Measurements from ENCODE around the gene ZNF878. TPM values are rescaled to one million over a fixed set of nuclear protein-coding genes. Genes with fewer than 3 reads are reported as not detected.

ZNF878 gene
- total RNA-seq, 4 donors from 2014 or later: not detected

DNA sequence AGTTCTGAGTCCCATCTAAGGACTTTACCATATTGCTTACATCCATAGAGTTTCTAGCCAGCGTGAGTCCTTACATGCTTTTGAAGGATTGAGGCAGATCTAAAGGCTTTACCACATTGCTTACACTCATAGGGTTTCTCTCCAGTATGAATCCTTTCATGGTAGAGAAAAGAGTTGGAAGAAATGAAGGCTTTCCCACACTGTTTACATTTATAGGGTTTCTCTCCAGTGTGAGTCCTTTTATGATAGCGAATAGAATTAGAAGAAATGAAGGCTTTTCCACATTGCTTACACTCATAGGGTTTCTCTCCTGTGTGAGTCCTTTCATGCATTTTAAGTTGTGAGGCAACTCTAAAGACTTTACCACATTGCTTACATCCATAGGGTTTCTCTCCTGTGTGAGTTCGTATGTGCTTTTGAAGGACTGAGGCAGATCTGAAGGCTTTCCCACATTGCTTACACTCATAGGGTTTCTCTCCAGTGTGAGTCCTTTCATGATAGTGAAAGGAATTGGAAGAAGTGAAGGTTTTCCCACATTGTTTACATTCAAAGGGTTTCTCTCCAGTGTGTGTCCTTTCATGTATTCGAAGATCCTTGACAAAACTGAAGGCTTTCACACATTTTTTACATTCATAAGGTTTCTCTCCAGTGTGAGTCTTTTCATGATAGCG lies 8.9 kb downstream of the ZNF878 start:
- Histone ChIP-seq H3K27me3 (no peaks in the 10 kb centered on the region), H3K4me3 (no peak overlapping the region), H3K9me3 (peaks cover 0 to 26% (median 6%) of the 10 kb centered on the region in 4 donors), H3K4me1 (no peaks in the 10 kb centered on the region), H3K27ac (no peak overlapping the region), H3K36me3 (no peaks in the 10 kb centered on the region)
- no peak for TF ChIP-seq POLR2A (IDR thresholded peaks at IDR 0.05)
- DNase-seq: no peak

DNA sequence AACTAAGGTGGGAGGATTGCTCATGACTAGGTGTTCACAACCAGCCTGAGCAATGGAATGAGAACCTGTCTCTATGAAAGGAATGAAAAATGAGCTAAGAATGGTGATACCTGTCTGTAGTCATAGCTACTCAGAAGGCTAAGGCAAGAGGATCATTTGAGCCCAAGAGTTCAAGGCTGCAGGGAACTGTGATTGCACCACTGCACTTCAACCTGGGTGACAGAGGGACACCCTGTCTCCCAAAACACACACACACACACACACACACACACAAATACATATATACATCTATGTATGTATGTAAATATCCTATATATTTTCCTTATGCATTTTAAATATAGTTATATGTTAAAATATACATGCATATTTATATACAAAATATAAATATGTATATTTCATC lies 9.9 kb downstream of the ZNF878 start:
- Histone ChIP-seq H3K27ac (no peak overlapping the region), H3K9me3 (peaks cover 0 to 26% (median 6%) of the 10 kb centered on the region in 4 donors), H3K4me3 (no peak overlapping the region), H3K36me3 (no peaks in the 10 kb centered on the region), H3K4me1 (no peaks in the 10 kb centered on the region), H3K27me3 (no peaks in the 10 kb centered on the region)
- no peak for DNase-seq
- TF ChIP-seq POLR2A (IDR thresholded peaks at IDR 0.05): no peak
- TF ChIP-seq, protein P1, sequence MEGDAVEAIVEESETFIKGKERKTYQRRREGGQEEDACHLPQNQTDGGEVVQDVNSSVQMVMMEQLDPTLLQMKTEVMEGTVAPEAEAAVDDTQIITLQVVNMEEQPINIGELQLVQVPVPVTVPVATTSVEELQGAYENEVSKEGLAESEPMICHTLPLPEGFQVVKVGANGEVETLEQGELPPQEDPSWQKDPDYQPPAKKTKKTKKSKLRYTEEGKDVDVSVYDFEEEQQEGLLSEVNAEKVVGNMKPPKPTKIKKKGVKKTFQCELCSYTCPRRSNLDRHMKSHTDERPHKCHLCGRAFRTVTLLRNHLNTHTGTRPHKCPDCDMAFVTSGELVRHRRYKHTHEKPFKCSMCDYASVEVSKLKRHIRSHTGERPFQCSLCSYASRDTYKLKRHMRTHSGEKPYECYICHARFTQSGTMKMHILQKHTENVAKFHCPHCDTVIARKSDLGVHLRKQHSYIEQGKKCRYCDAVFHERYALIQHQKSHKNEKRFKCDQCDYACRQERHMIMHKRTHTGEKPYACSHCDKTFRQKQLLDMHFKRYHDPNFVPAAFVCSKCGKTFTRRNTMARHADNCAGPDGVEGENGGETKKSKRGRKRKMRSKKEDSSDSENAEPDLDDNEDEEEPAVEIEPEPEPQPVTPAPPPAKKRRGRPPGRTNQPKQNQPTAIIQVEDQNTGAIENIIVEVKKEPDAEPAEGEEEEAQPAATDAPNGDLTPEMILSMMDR (IDR thresholded peaks at IDR 0.05): no peak

DNA sequence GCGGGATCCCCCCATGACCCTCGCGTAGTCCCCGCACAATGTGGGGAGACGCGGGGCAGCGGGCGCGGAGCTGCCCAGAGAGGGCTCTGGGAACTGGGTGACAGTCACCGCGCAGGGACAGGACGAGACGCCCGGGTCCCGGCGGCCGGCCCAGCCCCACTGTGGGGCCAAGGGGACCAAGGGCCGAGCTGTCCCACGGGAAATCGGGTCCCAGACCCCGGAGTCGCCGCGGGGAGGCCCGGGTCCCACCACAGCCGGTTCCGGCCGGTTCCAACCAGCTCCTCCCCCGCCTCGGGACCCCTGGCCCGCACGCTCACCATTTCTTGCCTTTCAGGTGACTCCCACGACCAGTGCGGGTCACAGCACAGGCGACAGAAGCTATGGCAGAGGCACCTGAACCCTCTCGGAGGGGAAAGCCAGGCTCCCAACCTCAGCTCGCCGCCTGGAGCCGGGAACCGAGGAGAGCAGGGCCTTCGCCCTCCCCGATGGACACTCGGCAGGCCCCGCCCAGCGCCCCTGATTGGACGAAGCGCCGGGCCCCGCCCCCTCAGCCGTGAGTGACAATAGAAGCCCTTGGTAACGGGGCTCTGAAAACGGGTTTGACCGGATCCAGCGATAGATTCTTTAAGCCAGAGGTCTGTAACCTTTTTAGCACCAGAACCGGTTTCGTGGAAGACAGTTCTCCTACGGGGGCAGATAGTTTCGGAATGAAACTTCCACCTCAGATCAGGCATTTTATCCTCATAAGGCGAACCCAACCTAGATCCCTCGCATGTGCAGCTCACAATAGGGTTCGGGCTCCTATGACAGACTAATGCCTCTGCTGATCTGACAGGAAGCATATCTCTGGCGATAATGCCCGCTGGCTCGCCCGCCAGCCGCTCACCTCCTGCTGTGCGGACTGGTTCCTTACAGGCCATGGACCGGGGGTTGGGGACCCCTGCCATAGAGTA lies 17.3 kb downstream of the ZNF878 start, which contains the start of gene ZNF433:
Gene ZNF433, minus strand, starts transcription at position 460 of the 953 bp plus-strand sequence. Its CDS starts 140 bp downstream, at position 320.
- Histone ChIP-seq H3K9me3 (no peaks in the 10 kb centered on the region), H3K27ac (peak within 1 kb of the TSS; percentile 55 to 80 (median 70)), H3K4me3 (peak within 1 kb of the TSS; percentile 56 to 70 (median 60)), H3K36me3 (no peaks in the 10 kb centered on the region), H3K27me3 (no peaks in the 10 kb centered on the region), H3K4me1 (no peaks in the 10 kb centered on the region)
- DNase-seq: peak; percentile 92 to 96 (median 95)
- TF ChIP-seq, protein P1 (IDR thresholded peaks at IDR 0.05): no peak
- TF ChIP-seq POLR2A (IDR thresholded peaks at IDR 0.05): no peak

DNA sequence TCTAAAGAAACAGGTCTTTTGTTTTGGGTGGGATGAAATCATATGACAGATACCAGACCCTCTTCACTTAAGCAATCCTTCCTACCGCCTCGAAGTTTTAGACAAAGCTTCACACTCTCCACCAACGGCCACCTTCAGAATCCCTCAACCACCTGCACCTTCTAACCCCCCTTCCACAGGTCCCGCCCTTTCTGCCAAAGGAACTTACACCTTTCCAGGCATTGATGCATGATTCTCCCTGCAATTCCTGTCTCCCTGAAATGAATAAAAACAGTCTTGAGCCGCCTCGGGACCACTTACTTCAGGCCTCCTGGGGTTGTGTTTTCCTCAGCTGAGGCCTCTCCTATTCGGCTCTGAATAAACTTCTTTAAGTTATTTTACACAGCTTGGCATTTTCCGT lies 18.1 kb downstream of the ZNF878 start:
- no peak for DNase-seq
- peak overlapping the region in 1 of 4 donors; percentile 80 for H3K27ac ChIP-seq
- no peak for TF ChIP-seq POLR2A (IDR thresholded peaks at IDR 0.05)
- TF ChIP-seq, protein P1 (IDR thresholded peaks at IDR 0.05): no peak
- no peaks in the 10 kb centered on the region for H3K36me3 ChIP-seq
- no peaks in the 10 kb centered on the region for H3K4me1 ChIP-seq
- no peaks in the 10 kb centered on the region for H3K27me3 ChIP-seq
- H3K9me3 ChIP-seq: no peaks in the 10 kb centered on the region
- H3K4me3 ChIP-seq: peak overlapping the region; percentile 56 to 70 (median 60)

DNA sequence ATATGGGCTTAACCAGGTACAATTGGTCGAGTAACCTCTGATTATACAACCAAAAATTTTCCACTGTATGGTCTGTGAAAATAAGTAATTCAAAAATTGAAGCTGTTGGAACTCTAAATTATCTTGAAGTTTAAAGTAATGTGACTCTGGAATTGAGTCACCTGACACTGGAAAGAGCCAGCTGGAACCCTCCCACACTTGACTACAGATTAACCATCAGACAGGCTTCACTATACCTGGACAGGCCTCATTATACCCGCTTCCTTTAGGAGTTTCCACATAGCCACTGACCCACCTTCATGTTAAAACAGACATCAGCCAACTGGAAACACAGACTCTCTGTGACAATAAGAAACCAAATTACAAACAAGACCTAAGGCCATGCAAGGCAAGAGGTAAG lies 18.6 kb downstream of the ZNF878 start:
- no peak for DNase-seq
- Histone ChIP-seq H3K27me3 (no peaks in the 10 kb centered on the region), H3K4me3 (no peak overlapping the region), H3K4me1 (no peaks in the 10 kb centered on the region), H3K27ac (no peak overlapping the region), H3K36me3 (no peaks in the 10 kb centered on the region), H3K9me3 (no peaks in the 10 kb centered on the region)
- TF ChIP-seq POLR2A (IDR thresholded peaks at IDR 0.05): no peak
- TF ChIP-seq, protein P1 (IDR thresholded peaks at IDR 0.05): no peak

DNA sequence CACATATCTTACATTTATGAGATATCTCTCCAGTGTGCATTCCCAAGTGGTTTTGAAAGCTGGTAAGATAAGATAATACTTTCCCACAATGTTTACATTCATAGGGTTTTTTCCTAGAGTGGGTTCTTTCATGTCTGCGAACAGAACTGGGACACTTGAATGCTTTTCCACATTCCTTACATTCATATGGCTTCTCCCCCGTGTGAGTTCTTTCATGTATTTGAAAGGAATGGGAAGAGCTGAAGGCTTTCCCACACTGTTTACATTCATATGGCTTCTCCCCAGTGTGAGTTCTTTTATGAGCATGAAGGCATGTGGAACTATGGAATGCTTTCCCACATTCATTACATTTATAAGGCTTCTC lies 37.0 kb downstream of the ZNF878 start:
- Histone ChIP-seq H3K4me3 (no peak overlapping the region), H3K9me3 (peaks cover 0 to 62% (median 30%) of the 10 kb centered on the region in 4 donors)

More for the DNA sequence above, 37.0 kb downstream of the ZNF878 start:
- no peak for DNase-seq
- no peaks in the 10 kb centered on the region for H3K27me3 ChIP-seq
- TF ChIP-seq, protein P1 (IDR thresholded peaks at IDR 0.05): no peak
- no peak for TF ChIP-seq POLR2A (IDR thresholded peaks at IDR 0.05)
- H3K4me1 ChIP-seq: no peaks in the 10 kb centered on the region
- no peak overlapping the region for H3K27ac ChIP-seq
- peaks cover 0 to 48% (median 3%) of the 10 kb centered on the region in 3 donors for H3K36me3 ChIP-seq
